Common myeloid progenitor, CD34-positive (primary cell): Measurements from ENCODE around the gene SPANXA1. TPM values are rescaled to one million over a fixed set of nuclear protein-coding genes. Genes with fewer than 3 reads are reported as not detected.
"Not testable (repeated sequence)": the region's sequence is repeated elsewhere in the genome, so short reads cannot be mapped to it uniquely, and the experiment has no call there.

ENCODE experiments used
- CTCF ChIA-PET: fragments of 350-600 bp; sonication (Branson Sonifier 250); formaldehyde crosslinking; loops from one replicate; lab custom pipeline; 2021; ENCODE audit warnings: antibody characterized with exemption; lab: Charles Lee
- POLR2A ChIA-PET: fragments of 350-600 bp; sonication (Branson Sonifier 250); formaldehyde crosslinking; loops from one replicate; lab custom pipeline; 2021; ENCODE audit warnings: antibody characterized with exemption; lab: Charles Lee
- DNase-seq, 3 donors: peaks; one replicate each; pipeline versions ENCODE4 v3.0.0 to v3.0.0-alpha.2; 2013
- H3K27ac ChIP-seq, 2 experiments: 1 replicate in 1 of 2; 2 replicates in 1 of 2; pipeline ENCODE4 v1.7.0; 2013; ENCODE audit warnings: inconsistent platforms in 2 of 2, low read length in 2 of 2, mild to moderate bottlenecking in 2 of 2, low read depth in 1 of 2, moderate library complexity in 1 of 2; ENCODE audit not compliant: severe bottlenecking in 2 of 2, insufficient read depth in 1 of 2, poor library complexity in 1 of 2
- H3K27me3 ChIP-seq, 5 experiments: replicated peaks in 2 of 5; 1 replicate in 3 of 5; 2 replicates in 2 of 5; pipeline versions ENCODE4 v1.6.1 to v1.7.0; 2013; ENCODE audit warnings: low read length in 4 of 5, mild to moderate bottlenecking in 2 of 5, moderate library complexity in 2 of 5, inconsistent platforms in 1 of 5; ENCODE audit not compliant: insufficient read depth in 5 of 5, control insufficient read depth in 4 of 5
- H3K36me3 ChIP-seq, 4 experiments: 1 replicate in 2 of 4; 2 replicates in 2 of 4; pipeline versions ENCODE4 v1.6.1 to v1.7.0; 2013; ENCODE audit warnings: low read length in 3 of 4, control low read depth in 1 of 4, mild to moderate bottlenecking in 1 of 4; ENCODE audit not compliant: control insufficient read depth in 4 of 4, insufficient read depth in 4 of 4
- H3K4me1 ChIP-seq, 4 experiments: 1 replicate in 3 of 4; 2 replicates in 1 of 4; pipeline versions ENCODE4 v1.6.1 to v1.7.1; 2013; ENCODE audit warnings: low read length in 3 of 4, mild to moderate bottlenecking in 3 of 4, control low read depth in 1 of 4, inconsistent platforms in 1 of 4, moderate library complexity in 1 of 4; ENCODE audit not compliant: control insufficient read depth in 4 of 4, insufficient read depth in 4 of 4; ENCODE audit errors: control extremely low read depth in 1 of 4
- H3K4me3 ChIP-seq, 7 experiments: 1 replicate in 4 of 7; 2 replicates in 3 of 7; pipeline versions ENCODE4 v1.5.1 to v1.7.0; 2013; ENCODE audit warnings: mild to moderate bottlenecking in 7 of 7, low read length in 6 of 7, moderate library complexity in 6 of 7, inconsistent platforms in 2 of 7, low read depth in 2 of 7, control low read depth in 1 of 7; ENCODE audit not compliant: insufficient read depth in 4 of 7, control insufficient read depth in 1 of 7; ENCODE audit errors: extremely low read depth in 1 of 7
- H3K9me3 ChIP-seq, 5 experiments: 1 replicate in 4 of 5; 2 replicates in 1 of 5; pipeline versions ENCODE4 v1.6.1 to v1.7.1; 2013; ENCODE audit warnings: low read length in 4 of 5, mild to moderate bottlenecking in 2 of 5, inconsistent platforms in 1 of 5, low read depth in 1 of 5, moderate library complexity in 1 of 5; ENCODE audit not compliant: control insufficient read depth in 4 of 5, insufficient read depth in 2 of 5; ENCODE audit errors: control extremely low read depth in 1 of 5
- WGBS: methylation state at CpG from one replicate; pipeline ENCODE4 v1.1.5; 2013; ENCODE audit not compliant: insufficient coverage; 5-methylcytosine and 5-hydroxymethylcytosine counted together
- polyA plus RNA-seq: library from polyadenylated mRNA; unstranded; fragments of 120-200 nt; gene quantifications from one replicate; pipeline ENCODE4 v1.2.1, GENCODE V29; 2013

The SPANXA1 gene
- polyA plus RNA-seq = not detected

GRCh38 chrX:141584638-141585037 is at the start of gene SPANXA1:
SPANXA1 (minus strand) TSS chrX:141584738; CDS start chrX:141584678, 60 bp downstream.
- H3K4me1 ChIP-seq, CTCF ChIA-PET, POLR2A ChIA-PET, H3K36me3 ChIP-seq, DNase-seq, H3K9me3 ChIP-seq, H3K27me3 ChIP-seq, H3K27ac ChIP-seq, H3K4me3 ChIP-seq: not testable (repeated sequence)
- no CpG with 5 or more reads among the region's 10 CpGs for WGBS

GRCh38 chrX:141632124-141632523 is 47.6 kb upstream of the SPANXA1 start:
- Histone ChIP-seq H3K27ac (no peak overlapping the region), H3K4me3 (no peak overlapping the region), H3K9me3 (no peaks in the 10 kb centered on the region), H3K36me3 (no peaks in the 10 kb centered on the region), H3K27me3 (no peaks in the 10 kb centered on the region), H3K4me1 (no peaks in the 10 kb centered on the region)
- CTCF ChIA-PET = no interaction called here
- POLR2A ChIA-PET = no interaction called here
- DNase-seq = no peak

- POLR2A ChIA-PET = no interaction called here
- H3K9me3 ChIP-seq = no peaks in the 10 kb centered on the region
Measured at GRCh38 chrX:141619336-141619735, 34.8 kb upstream of the SPANXA1 start.

GRCh38 chrX:141609111-141609510 is 24.6 kb upstream of the SPANXA1 start:
- Histone ChIP-seq H3K4me3 (no peak overlapping the region), H3K36me3 (no peaks in the 10 kb centered on the region), H3K27ac (no peak overlapping the region), H3K9me3 (no peaks in the 10 kb centered on the region), H3K4me1 (no peaks in the 10 kb centered on the region), H3K27me3 (no peaks in the 10 kb centered on the region)
- POLR2A ChIA-PET = no interaction called here
- CTCF ChIA-PET = no interaction called here
- 100% methylated on average over 1 of the region's 1 CpG for WGBS
- DNase-seq = no peak

More at GRCh38 chrX:141619336-141619735, 34.8 kb upstream of the SPANXA1 start:
- no peaks in the 10 kb centered on the region for H3K36me3 ChIP-seq
- no peaks in the 10 kb centered on the region for H3K27me3 ChIP-seq
- CTCF ChIA-PET = no interaction called here
- no peak for DNase-seq
- H3K27ac ChIP-seq = no peak overlapping the region
- 66% methylated on average over 2 of the region's 2 CpGs for WGBS
- no peak overlapping the region for H3K4me3 ChIP-seq
- no peaks in the 10 kb centered on the region for H3K4me1 ChIP-seq

- H3K4me3 ChIP-seq, POLR2A ChIA-PET, H3K27me3 ChIP-seq, CTCF ChIA-PET, H3K4me1 ChIP-seq, H3K36me3 ChIP-seq, H3K9me3 ChIP-seq, DNase-seq, H3K27ac ChIP-seq: not testable (repeated sequence)
- WGBS = no CpG with 5 or more reads among the region's 10 CpGs
Measured at GRCh38 chrX:141589408-141589807, 4.9 kb upstream of the SPANXA1 start, which contains the start of gene SPANXA2. SPANXA2 (plus strand) TSS chrX:141589708; CDS start chrX:141589768, 60 bp downstream.

GRCh38 chrX:141542551-141542950 is 42.0 kb downstream of the SPANXA1 start:
- H3K36me3 ChIP-seq, H3K9me3 ChIP-seq, POLR2A ChIA-PET, CTCF ChIA-PET, H3K27me3 ChIP-seq, DNase-seq, H3K4me3 ChIP-seq, H3K4me1 ChIP-seq, H3K27ac ChIP-seq: not testable (repeated sequence)
- no CpG with 5 or more reads among the region's 16 CpGs for WGBS
